Activated T-cell treated with anti-CD3 and anti-CD28 coated beads for 1 hour (primary cell): ENCODE data around the gene ADRA1B.
A peak's percentile ranks its signal among the peaks of the same experiment; 100 is the strongest.
"Not testable (repeated sequence)": the region's sequence is repeated elsewhere in the genome, so short reads cannot be mapped to it uniquely, and the experiment has no call there.

ENCODE experiments used
- DNase-seq: peaks from one replicate; pipeline ENCODE4 v3.0.0-alpha.2; 2020; ENCODE audit warnings: low read depth

The ADRA1B gene

GRCh38 chr5:159971038-159971437 is 54.8 kb downstream of the ADRA1B start:
- no peak for DNase-seq

- no peak for DNase-seq
Measured at GRCh38 chr5:159971514-159971913, 55.2 kb downstream of the ADRA1B start.

GRCh38 chr5:159971931-159972461 is 55.7 kb downstream of the ADRA1B start:
- DNase-seq = no peak

GRCh38 chr5:159972538-159973362 is 56.5 kb downstream of the ADRA1B start:
- no peak for DNase-seq

- no peak for DNase-seq
Measured at GRCh38 chr5:159975462-159976019, 59.3 kb downstream of the ADRA1B start.

- DNase-seq = no peak
Measured at GRCh38 chr5:159976921-159977320, 60.6 kb downstream of the ADRA1B start.

GRCh38 chr5:159978358-159978757 is 62.1 kb downstream of the ADRA1B start:
- DNase-seq = no peak

- no peak for DNase-seq
Measured at GRCh38 chr5:159982421-159983173, 66.3 kb downstream of the ADRA1B start.

- DNase-seq = peak; percentile 65
Measured at GRCh38 chr5:159987031-159987674, 70.9 kb downstream of the ADRA1B start.

- DNase-seq = no peak
Measured at GRCh38 chr5:159990506-159990905, 74.2 kb downstream of the ADRA1B start.

- no peak for DNase-seq
Measured at GRCh38 chr5:159992566-159992965, 76.3 kb downstream of the ADRA1B start.

GRCh38 chr5:159993194-159993593 is 76.9 kb downstream of the ADRA1B start:
- DNase-seq = no peak

- DNase-seq = no peak
Measured at GRCh38 chr5:159995907-159996306, 79.6 kb downstream of the ADRA1B start.

GRCh38 chr5:160001457-160001856 is 85.2 kb downstream of the ADRA1B start:
- no peak for DNase-seq

- DNase-seq = no peak
Measured at GRCh38 chr5:160007514-160007913, 91.2 kb downstream of the ADRA1B start.

- DNase-seq = not testable (repeated sequence)
Measured at GRCh38 chr5:160008529-160008876, 92.2 kb downstream of the ADRA1B start.

GRCh38 chr5:160008877-160009590 is 92.8 kb downstream of the ADRA1B start, which contains the start of gene TTC1:
Gene TTC1, plus strand, starts transcription at chr5:160009139. Its CDS starts 1,390 bp downstream, at chr5:160010529.
- peak; percentile 84 for DNase-seq

- DNase-seq = no peak
Measured at GRCh38 chr5:160009591-160009989, 93.3 kb downstream of the ADRA1B start.

GRCh38 chr5:160011471-160011870 is 95.2 kb downstream of the ADRA1B start:
- no peak for DNase-seq

GRCh38 chr5:160014197-160014596 is 97.9 kb downstream of the ADRA1B start:
- not testable (repeated sequence) for DNase-seq

GRCh38 chr5:160018945-160019625 is 102.8 kb downstream of the ADRA1B start:
- no peak for DNase-seq
